ENCODE measurements around the gene MUC12.

The MUC12 gene

DNA sequence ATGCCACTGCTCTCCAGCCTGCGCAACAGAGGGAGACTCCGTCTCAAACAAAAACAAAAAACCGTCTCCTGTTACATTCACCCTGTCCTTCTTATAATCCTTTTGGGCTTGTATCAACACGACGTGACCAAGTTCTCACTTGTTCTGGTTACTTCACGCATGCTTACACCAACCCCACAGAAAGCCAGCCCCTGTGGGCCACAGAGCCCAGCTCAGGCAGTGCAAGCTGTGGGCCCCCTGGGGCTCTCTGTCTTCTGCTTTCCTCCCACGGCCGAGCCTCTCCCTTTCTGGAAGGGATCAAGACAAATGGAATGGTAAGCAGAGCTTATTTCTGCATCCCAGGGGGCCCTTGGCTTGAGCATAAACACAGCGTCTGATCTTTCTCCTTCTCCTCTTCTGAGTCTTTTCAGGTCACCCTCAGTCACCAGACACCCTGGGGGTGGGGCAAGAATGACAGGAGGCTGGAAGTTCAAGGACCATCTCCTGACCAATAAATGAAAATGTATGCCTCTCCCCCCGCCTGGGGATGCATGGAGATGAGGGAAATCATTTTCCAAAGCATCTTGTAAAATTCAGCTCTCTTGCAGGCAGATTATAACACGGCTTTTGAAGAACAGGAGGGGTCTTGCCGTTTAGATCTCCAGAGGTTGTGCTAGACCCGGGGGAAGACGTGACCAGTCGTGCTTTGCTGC lies 96.9 kb downstream of the MUC12 start:
- no peak for DNase-seq

DNA sequence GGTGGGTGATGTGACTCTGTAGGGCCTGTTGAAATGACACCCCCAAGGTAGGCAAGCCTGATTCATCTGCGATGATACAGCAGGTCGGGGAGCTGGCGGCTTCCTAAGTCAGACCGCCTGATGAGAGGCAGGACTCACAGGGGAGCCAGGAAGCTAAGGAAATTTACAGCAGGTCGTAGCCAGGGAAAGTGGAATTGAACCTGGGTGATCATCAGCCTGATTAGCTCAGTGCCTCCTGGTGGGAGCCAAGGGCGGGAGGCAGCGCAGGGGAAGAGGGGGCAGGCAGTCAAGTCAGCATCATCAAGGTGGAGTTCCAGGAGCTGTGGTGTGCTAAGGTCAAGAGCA lies 97.4 kb downstream of the MUC12 start:
- no peak for DNase-seq

DNA sequence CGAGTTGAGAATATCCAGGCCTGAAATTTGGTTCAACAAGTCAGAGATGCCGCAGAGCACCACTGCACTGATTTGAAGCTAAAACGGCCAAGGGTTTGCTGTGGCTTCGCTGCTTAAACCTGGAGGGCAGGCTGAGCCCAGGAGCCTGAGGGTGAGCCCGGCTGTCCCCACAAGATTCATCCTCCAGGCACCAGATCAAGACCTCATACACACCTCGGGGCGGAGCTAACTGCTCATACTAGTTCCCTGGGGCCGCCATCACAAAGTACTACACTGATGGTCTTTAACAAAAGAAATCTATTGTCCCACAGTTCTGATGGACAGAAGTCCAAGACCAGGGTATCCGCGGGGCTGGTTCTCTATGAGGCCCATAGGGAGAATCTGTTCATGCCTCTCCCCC lies 99.0 kb downstream of the MUC12 start:
- DNase-seq = no peak

Measured in fibroblast of skin of right biceps (primary cell).